Measurements from ENCODE around the gene NUTM2B. TPM values are rescaled to one million over a fixed set of nuclear protein-coding genes. Genes with fewer than 3 reads are reported as not detected.

The NUTM2B gene
- total RNA-seq, 6 donors from 2014 or later: 0.33 to 6.3 (median 2.4) TPM

Other genes with a start within 250 kb of the NUTM2B start
- gene EIF5AL1, start 190.7 kb upstream of the NUTM2B start, total RNA-seq: under 1 TPM in 4 of 6 donors, not detected in 2; 0.07 to 0.37 (median 0.15) TPM
- gene SFTPA2, start 142.8 kb upstream of the NUTM2B start, total RNA-seq: over 10,000 TPM in 4 of 6 donors, 1,000 to 10,000 TPM in 2; 9,072 to 22,500 (median 12,135) TPM
- gene SFTPA1, start 92.3 kb upstream of the NUTM2B start, total RNA-seq: over 10,000 TPM in 3 of 6 donors, 1,000 to 10,000 TPM in 3; 5,575 to 14,730 (median 10,328) TPM
- gene NUTM2E, start 123.5 kb downstream of the NUTM2B start, total RNA-seq: under 1 TPM in 2 of 6 donors, not detected in 4; 0.23 to 0.57 TPM
- gene SFTPD, start 245.9 kb downstream of the NUTM2B start, total RNA-seq: 100 to 1,000 TPM; 339 to 906 (median 589) TPM